B cell (primary cell): ENCODE measurements around the gene PRKX.

Experiments
- CTCF ChIP-seq: fragments of 200-600 bp; IDR thresholded peaks from one replicate; pipeline ENCODE4 v1.8.0; 2022; ENCODE audit warnings: antibody characterized with exemption, mild to moderate bottlenecking
- EZH2 ChIP-seq: IDR thresholded peaks from 2 replicates; pipeline ENCODE4 v1.6.1; 2012; ENCODE audit warnings: borderline replicate concordance, low read depth, mild to moderate bottlenecking, moderate library complexity, low read length; ENCODE audit not compliant: insufficient read depth, poor library complexity, severe bottlenecking

GRCh38 chrX:3679669-3680068 is 33.8 kb downstream of the PRKX start:
- TF ChIP-seq CTCF (no peak), EZH2 (no peak)
